HL-60/S4 treated with phorbol 12-myristate 13-acetate at 8.2 ng/mL for 4 days and 3 days (cell line): ENCODE results near the gene CTBS.

ENCODE experiments used
- in situ Hi-C: fragments of 300-500 bp; cut with MboI; formaldehyde crosslinking; loops from 2 replicates; pipeline ENCODE4 v1.15.0; 2022; ENCODE audit warnings: low sequenced_read_pairs

The CTBS gene, protein sequence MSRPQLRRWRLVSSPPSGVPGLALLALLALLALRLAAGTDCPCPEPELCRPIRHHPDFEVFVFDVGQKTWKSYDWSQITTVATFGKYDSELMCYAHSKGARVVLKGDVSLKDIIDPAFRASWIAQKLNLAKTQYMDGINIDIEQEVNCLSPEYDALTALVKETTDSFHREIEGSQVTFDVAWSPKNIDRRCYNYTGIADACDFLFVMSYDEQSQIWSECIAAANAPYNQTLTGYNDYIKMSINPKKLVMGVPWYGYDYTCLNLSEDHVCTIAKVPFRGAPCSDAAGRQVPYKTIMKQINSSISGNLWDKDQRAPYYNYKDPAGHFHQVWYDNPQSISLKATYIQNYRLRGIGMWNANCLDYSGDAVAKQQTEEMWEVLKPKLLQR

DNA sequence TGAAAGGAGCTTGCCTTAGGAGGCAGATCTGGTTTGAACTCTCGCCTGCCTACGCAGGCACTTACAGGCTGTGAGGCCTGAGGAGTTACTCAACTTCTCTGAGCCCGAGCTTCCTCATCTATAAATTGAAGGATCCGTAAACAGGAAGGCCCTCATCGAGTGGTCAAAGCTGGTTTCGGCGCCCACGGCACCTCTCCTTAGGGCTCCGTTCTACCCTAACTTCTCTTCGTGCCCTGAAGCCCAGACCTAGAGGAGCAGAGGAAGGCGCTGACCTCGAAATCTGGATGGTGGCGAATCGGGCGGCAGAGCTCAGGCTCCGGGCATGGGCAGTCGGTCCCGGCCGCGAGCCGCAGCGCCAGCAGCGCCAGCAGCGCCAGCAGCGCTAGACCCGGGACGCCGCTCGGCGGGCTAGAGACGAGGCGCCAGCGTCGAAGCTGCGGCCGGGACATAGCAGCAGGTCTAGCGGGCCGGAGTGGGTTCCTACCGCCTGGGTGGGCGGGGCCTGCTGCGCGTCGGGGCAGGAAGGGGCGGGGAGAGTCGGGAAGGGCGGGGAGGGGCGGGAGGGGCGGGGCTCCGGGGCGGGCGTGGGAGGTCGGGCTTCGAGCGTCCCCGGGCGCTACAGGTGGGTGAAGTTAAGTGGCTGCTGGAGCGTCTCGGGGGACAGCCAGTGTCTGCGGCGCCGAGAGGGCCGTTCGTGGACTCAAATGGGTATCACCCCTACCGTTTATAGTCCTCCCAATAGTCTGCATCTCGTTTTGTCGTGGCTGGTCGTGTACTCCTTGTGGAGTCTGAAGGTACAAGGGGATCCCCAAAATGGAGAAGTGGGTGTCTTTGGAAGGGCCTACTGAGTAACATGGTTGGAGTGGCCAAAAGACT is at the start of gene CTBS:
Gene CTBS (minus strand): TSS at position 474 of the 876 bp plus-strand sequence. CDS start 25 bp downstream, at position 449.
- in situ Hi-C loops, result no loop called here

- in situ Hi-C loops, result loop anchor here (25.0 kb wide), 2 partner anchors 184 to 484 kb away; partner anchors contain the start of gene PRKACB
These were observed 47.3 kb upstream of the CTBS start for GRCh38 chr1:84621553-84621952.

DNA sequence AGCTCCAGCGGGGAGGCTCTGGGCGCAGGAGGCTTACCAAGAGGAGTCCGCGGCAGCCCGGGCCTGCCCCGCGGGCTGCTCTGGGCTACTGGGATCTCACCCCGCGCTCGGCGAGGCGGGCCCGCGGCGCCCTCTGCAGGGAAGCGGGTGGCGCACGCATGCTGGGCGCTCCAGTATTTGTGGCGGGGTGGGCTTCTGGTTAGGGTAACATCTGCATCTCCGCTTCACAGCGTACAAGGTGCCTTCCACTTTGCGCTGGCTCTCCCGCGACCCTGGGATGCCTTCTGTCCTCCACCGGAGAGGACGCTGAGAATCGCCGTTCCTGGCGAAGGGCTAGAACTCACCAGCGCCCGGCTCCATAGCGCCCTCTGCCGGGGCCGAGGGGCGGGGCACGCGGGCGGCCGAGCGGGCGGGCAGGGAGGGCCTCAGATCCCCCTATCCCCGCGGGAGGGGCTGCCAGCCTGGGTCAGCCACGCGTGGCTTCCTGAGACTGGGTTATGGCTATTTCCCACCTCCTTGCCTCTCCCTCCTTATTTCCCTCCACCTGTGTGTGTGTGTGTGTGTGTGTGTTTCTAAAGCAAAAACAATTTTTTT is 46.6 kb upstream of the CTBS start:
- in situ Hi-C loops, result loop anchor here (25.0 kb wide), 2 partner anchors 184 to 484 kb away; partner anchors contain the start of gene PRKACB

GRCh38 chr1:84619383-84620102 is 45.3 kb upstream of the CTBS start:
- in situ Hi-C loops, result loop anchor here (25.0 kb wide), 2 partner anchors 182 to 482 kb away; partner anchors contain the start of gene PRKACB

- in situ Hi-C loops, result loop anchor here (25.0 kb wide), 2 partner anchors 180 to 480 kb away; partner anchors contain the start of gene PRKACB
These were observed 43.1 kb upstream of the CTBS start for GRCh38 chr1:84617349-84617748.

GRCh38 chr1:84615790-84616189 is 41.5 kb upstream of the CTBS start:
- in situ Hi-C loops, result loop anchor here (25.0 kb wide), 2 partner anchors 178 to 478 kb away; partner anchors contain the start of gene PRKACB

DNA sequence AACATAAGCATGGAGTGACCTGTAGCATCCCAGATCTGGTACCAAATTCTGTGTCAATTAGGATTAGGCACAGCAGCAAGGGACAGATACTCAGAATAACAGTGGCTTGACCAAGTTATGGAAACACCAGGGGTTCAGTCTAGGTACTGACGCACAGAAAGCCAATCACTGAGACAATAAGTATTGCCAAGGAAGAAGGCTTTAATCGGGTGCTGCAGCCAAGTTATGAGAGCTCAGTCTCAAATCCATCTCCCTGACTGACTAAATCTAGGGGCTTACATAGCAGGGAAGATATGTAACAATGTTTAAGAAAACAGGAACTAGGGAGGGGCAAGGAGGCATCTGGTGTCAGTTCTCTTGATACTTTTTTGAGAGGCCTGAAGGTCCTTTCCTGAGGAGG is 39.6 kb upstream of the CTBS start:
- in situ Hi-C loops, result loop anchor here (25.0 kb wide), 2 partner anchors 177 to 477 kb away; partner anchors contain the start of gene PRKACB

GRCh38 chr1:84613026-84613425 is 38.8 kb upstream of the CTBS start:
- in situ Hi-C loops, result loop anchor here (25.0 kb wide), 2 partner anchors 176 to 476 kb away; partner anchors contain the start of gene PRKACB

GRCh38 chr1:84611796-84612195 is 37.6 kb upstream of the CTBS start:
- in situ Hi-C loops, result loop anchor here (25.0 kb wide), 2 partner anchors 174 to 474 kb away; partner anchors contain the start of gene PRKACB

GRCh38 chr1:84611091-84611490 is 36.9 kb upstream of the CTBS start:
- in situ Hi-C loops, result loop anchor here (25.0 kb wide), 2 partner anchors 174 to 474 kb away; partner anchors contain the start of gene PRKACB

- in situ Hi-C loops, result loop anchor here (25.0 kb wide), 2 partner anchors 170 to 470 kb away; partner anchors contain the start of gene PRKACB
These were observed 32.7 kb upstream of the CTBS start for GRCh38 chr1:84606977-84607376.

- in situ Hi-C loops, result loop anchor here (25.0 kb wide), 2 partner anchors 168 to 468 kb away; partner anchors contain the start of gene PRKACB
These were observed 30.9 kb upstream of the CTBS start for GRCh38 chr1:84605157-84605556.

GRCh38 chr1:84603941-84604830 is 29.9 kb upstream of the CTBS start:
- in situ Hi-C loops, result loop anchor here (25.0 kb wide), 2 partner anchors 167 to 467 kb away; partner anchors contain the start of gene PRKACB

GRCh38 chr1:84603223-84603622 is 29.0 kb upstream of the CTBS start:
- in situ Hi-C loops, result loop anchor here (25.0 kb wide), 2 partner anchors 166 to 466 kb away; partner anchors contain the start of gene PRKACB

GRCh38 chr1:84600796-84601195 is 26.6 kb upstream of the CTBS start:
- in situ Hi-C loops, result loop anchor here (25.0 kb wide), 2 partner anchors 163 to 463 kb away; partner anchors contain the start of gene PRKACB

DNA sequence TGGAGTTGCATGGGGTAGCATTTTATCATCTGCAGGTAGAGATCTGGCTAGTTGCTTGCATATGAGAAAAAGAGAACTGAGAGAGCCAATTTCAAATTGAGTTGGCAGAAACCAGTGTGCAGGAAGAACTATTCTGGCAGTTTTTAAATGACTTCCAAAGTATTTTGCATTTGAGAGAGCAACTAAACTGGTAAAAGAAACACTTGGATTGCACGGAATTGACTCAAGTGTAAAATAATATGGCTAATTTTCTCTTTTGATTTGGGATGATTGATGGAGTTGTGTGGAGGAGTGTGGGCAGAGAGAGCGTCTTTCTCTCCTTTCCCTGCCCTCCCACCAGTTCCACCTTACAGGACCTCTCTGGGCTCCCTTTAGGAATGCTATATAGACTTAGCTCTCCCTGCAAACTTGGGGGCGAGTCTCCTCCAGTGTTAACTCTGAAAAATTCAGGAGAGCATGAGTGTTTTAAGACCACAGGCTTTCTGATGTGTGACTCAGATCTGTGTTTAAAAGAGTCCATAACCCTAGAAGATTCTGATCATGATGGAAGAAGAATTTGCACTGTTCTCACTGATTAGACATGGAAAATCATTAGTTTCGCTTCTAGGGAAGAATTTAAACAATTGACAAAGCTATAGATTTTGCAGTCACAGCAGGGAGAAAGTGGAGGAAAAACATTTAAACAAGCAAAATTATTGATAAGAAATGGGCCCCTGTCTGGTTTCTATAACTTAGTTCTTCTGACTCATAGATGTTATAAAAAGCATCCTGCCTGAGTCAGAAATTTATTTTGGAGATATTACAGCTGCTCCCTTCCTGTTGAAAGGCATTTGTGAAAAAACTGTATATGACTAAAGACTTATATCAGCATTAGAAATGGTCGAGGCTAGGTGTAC is 24.9 kb upstream of the CTBS start:
- in situ Hi-C loops, result no loop called here

GRCh38 chr1:84598418-84598817 is 24.2 kb upstream of the CTBS start:
- in situ Hi-C loops, result no loop called here
